ENCODE measurements around the gene SCYL3.
"Not testable (repeated sequence)": the region's sequence is repeated elsewhere in the genome, so short reads cannot be mapped to it uniquely, and the experiment has no call there.

The SCYL3 gene

GRCh38 chr1:169871988-169872387, 21.7 kb downstream of the SCYL3 start:
- Histone ChIP-seq H3K36me3 (ENCODE audit: control insufficient read depth in 4 of 4, insufficient read depth in 4 of 4, low read length in 3 of 4) (peaks cover 50 to 94% (median 64%) of the 10 kb centered on the region in 4 experiments), H3K9me3 (ENCODE audit: control extremely low read depth in 1 of 5, control insufficient read depth in 4 of 5, insufficient read depth in 2 of 5, low read depth in 1 of 5, low read length in 4 of 5) (peaks cover 0 to 11% (median 6%) of the 10 kb centered on the region in 5 experiments)
- DNase-seq; POLR2A ChIA-PET; H3K27me3 ChIP-seq (replicated peaks in 2 of 5; ENCODE audit: control insufficient read depth in 4 of 5, insufficient read depth in 5 of 5, low read length in 4 of 5); H3K27ac ChIP-seq (ENCODE audit: insufficient read depth in 1 of 2, low read depth in 1 of 2, low read length in 2 of 2, poor library complexity in 1 of 2, severe bottlenecking in 2 of 2); H3K4me3 ChIP-seq (ENCODE audit: control insufficient read depth in 1 of 7, extremely low read depth in 1 of 7, insufficient read depth in 4 of 7, low read depth in 2 of 7, low read length in 6 of 7); H3K4me1 ChIP-seq (ENCODE audit: control extremely low read depth in 1 of 4, control insufficient read depth in 4 of 4, insufficient read depth in 4 of 4, low read length in 3 of 4): not testable (repeated sequence)
- CTCF ChIA-PET: interaction anchor here (1.1 to 1.9 kb wide), 2 partner anchors 15 to 18 kb away, joined by 3 read pairs; no protein-coding TSS in a partner anchor
- 100% methylated on average over 3 of the region's 3 CpGs for WGBS (ENCODE audit: insufficient coverage)

DNA sequence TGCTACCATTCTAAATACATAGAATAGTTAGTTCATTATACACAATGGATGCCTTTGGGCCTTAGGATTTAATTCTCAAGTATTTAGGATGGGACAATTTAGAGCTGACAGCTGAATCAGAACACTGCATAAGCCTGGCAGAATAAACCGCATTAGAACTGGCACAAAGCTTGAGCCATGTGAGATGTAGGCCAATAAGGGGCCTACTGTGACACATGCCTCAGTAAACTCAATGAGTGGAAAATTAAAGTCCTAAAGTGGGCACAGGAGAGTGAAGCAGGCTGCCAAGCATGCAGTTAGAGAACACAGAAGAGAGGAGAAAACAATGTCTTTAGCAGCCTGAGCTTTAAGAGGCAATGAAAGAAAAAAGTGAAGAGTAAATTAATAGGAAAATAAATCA, 24.3 kb downstream of the SCYL3 start:
- no peaks in the 10 kb centered on the region for H3K4me1 ChIP-seq (ENCODE audit: control extremely low read depth in 1 of 4, control insufficient read depth in 4 of 4, insufficient read depth in 4 of 4, low read length in 3 of 4)
- no peak overlapping the region for H3K27ac ChIP-seq (ENCODE audit: insufficient read depth in 1 of 2, low read depth in 1 of 2, low read length in 2 of 2, poor library complexity in 1 of 2, severe bottlenecking in 2 of 2)
- no peak overlapping the region for H3K4me3 ChIP-seq (ENCODE audit: control insufficient read depth in 1 of 7, extremely low read depth in 1 of 7, insufficient read depth in 4 of 7, low read depth in 2 of 7, low read length in 6 of 7)
- H3K27me3 ChIP-seq (replicated peaks in 2 of 5; ENCODE audit: control insufficient read depth in 4 of 5, insufficient read depth in 5 of 5, low read length in 4 of 5): no peaks in the 10 kb centered on the region
- DNase-seq: no peak
- CTCF ChIA-PET: interaction anchor here (1.2 to 2.0 kb wide), 3 partner anchors 14 to 35 kb away, joined by 3 to 6 read pairs (median 4); no protein-coding TSS in a partner anchor
- POLR2A ChIA-PET: no interaction called here
- WGBS (ENCODE audit: insufficient coverage): 94% methylated on average over 1 of the region's 1 CpG
- H3K36me3 ChIP-seq (ENCODE audit: control insufficient read depth in 4 of 4, insufficient read depth in 4 of 4, low read length in 3 of 4): peaks cover 51 to 95% (median 67%) of the 10 kb centered on the region in 4 experiments
- peaks cover 0 to 11% (median 6%) of the 10 kb centered on the region in 5 experiments for H3K9me3 ChIP-seq (ENCODE audit: control extremely low read depth in 1 of 5, control insufficient read depth in 4 of 5, insufficient read depth in 2 of 5, low read depth in 1 of 5, low read length in 4 of 5)

DNA sequence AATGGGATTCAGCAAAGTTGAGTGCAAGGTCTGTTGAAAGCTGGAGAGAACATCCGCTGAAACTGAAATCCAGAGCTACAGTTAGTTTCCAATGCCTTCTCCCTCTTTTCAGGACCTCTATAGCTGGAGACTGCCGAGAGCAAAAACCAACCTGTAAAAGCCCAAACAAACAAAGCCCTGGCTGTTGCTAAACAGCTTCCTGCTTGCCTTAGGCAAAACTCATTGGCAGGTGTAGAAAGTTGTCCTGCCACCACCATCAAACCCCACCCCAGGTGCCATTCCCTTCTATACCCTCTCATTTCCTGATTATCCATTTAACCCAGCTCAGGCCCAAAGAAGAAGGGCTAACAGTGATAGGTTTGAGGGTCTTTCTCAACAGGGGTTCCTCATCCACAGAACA, 24.7 kb downstream of the SCYL3 start:
- ChIA-PET CTCF (interaction anchor here (1.2 to 2.0 kb wide), 3 partner anchors 13 to 34 kb away, joined by 3 to 6 read pairs (median 4); no protein-coding TSS in a partner anchor), POLR2A (no interaction called here)
- H3K27ac ChIP-seq (ENCODE audit: insufficient read depth in 1 of 2, low read depth in 1 of 2, low read length in 2 of 2, poor library complexity in 1 of 2, severe bottlenecking in 2 of 2): no peak overlapping the region
- no peaks in the 10 kb centered on the region for H3K4me1 ChIP-seq (ENCODE audit: control extremely low read depth in 1 of 4, control insufficient read depth in 4 of 4, insufficient read depth in 4 of 4, low read length in 3 of 4)
- no peaks in the 10 kb centered on the region for H3K27me3 ChIP-seq (replicated peaks in 2 of 5; ENCODE audit: control insufficient read depth in 4 of 5, insufficient read depth in 5 of 5, low read length in 4 of 5)
- H3K36me3 ChIP-seq (ENCODE audit: control insufficient read depth in 4 of 4, insufficient read depth in 4 of 4, low read length in 3 of 4): peaks cover 51 to 95% (median 65%) of the 10 kb centered on the region in 4 experiments
- WGBS (ENCODE audit: insufficient coverage): 100% methylated on average over 2 of the region's 2 CpGs
- peaks cover 0 to 11% (median 6%) of the 10 kb centered on the region in 5 experiments for H3K9me3 ChIP-seq (ENCODE audit: control extremely low read depth in 1 of 5, control insufficient read depth in 4 of 5, insufficient read depth in 2 of 5, low read depth in 1 of 5, low read length in 4 of 5)
- H3K4me3 ChIP-seq (ENCODE audit: control insufficient read depth in 1 of 7, extremely low read depth in 1 of 7, insufficient read depth in 4 of 7, low read depth in 2 of 7, low read length in 6 of 7): no peak overlapping the region
- DNase-seq: no peak

DNA sequence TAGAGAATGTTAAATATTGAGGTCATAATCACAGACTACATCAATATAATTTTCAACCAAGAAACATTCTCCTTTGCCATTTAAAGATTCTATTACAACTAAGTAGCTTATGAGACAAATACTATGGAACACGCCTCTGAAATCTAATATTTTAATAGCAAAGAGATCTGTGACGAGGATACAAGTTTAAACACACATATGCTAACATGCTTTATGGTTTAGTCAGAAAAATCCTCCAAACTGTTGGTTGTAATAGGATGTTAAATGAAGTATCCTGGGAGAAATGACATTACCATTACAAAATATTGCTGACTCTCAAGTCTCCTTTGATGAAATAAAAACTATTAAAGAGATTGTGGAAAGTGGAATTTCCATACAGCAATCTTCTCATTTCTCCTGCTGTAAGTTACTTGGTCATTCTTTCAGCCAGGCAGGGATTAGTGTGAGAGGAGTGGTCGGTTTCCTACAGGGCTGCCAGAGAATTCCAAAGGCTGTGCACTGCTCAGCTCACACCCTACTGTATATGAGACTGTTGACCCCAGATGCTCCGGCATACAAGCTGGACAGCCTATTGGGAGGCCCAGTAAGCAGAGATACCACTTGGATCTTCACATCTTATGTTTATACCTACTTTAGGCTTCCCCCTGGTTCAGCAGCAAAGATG, 26.6 kb downstream of the SCYL3 start:
- H3K4me1 ChIP-seq (ENCODE audit: control extremely low read depth in 1 of 4, control insufficient read depth in 4 of 4, insufficient read depth in 4 of 4, low read length in 3 of 4): no peaks in the 10 kb centered on the region
- H3K9me3 ChIP-seq (ENCODE audit: control extremely low read depth in 1 of 5, control insufficient read depth in 4 of 5, insufficient read depth in 2 of 5, low read depth in 1 of 5, low read length in 4 of 5): peaks cover 0 to 4% (median 3%) of the 10 kb centered on the region in 5 experiments
- peaks cover 49 to 92% (median 61%) of the 10 kb centered on the region in 4 experiments for H3K36me3 ChIP-seq (ENCODE audit: control insufficient read depth in 4 of 4, insufficient read depth in 4 of 4, low read length in 3 of 4)
- ChIA-PET POLR2A (no interaction called here), CTCF (no interaction called here)
- no peak overlapping the region for H3K4me3 ChIP-seq (ENCODE audit: control insufficient read depth in 1 of 7, extremely low read depth in 1 of 7, insufficient read depth in 4 of 7, low read depth in 2 of 7, low read length in 6 of 7)
- H3K27ac ChIP-seq (ENCODE audit: insufficient read depth in 1 of 2, low read depth in 1 of 2, low read length in 2 of 2, poor library complexity in 1 of 2, severe bottlenecking in 2 of 2): no peak overlapping the region
- no peaks in the 10 kb centered on the region for H3K27me3 ChIP-seq (replicated peaks in 2 of 5; ENCODE audit: control insufficient read depth in 4 of 5, insufficient read depth in 5 of 5, low read length in 4 of 5)
- no peak for DNase-seq
- 100% methylated on average over 2 of the region's 4 CpGs for WGBS (ENCODE audit: insufficient coverage)

DNA sequence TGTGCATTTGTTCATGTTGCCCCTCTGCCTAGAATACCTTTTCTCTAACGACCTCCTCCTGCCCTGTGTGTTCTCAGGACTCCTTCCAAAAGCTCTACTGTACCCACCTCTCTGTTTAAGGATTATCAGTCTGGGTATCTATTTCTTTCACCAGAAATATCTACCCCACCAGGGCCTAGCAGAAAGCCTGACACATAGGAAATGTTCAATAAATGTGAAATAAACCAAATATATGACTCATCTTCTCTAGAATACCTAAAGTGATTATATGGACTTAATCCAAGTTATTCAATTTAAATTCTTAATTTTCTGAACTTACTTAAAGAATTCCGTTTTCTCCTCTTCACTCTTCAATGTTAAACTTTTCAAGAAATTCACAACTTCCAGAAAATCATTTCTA, 27.1 kb downstream of the SCYL3 start:
- 100% methylated on average over 1 of the region's 2 CpGs for WGBS (ENCODE audit: insufficient coverage)
- no peaks in the 10 kb centered on the region for H3K27me3 ChIP-seq (replicated peaks in 2 of 5; ENCODE audit: control insufficient read depth in 4 of 5, insufficient read depth in 5 of 5, low read length in 4 of 5)
- POLR2A ChIA-PET: no interaction called here
- CTCF ChIA-PET: no interaction called here
- no peaks in the 10 kb centered on the region for H3K4me1 ChIP-seq (ENCODE audit: control extremely low read depth in 1 of 4, control insufficient read depth in 4 of 4, insufficient read depth in 4 of 4, low read length in 3 of 4)
- peak overlapping the region in 1 of 2 experiments; percentile 7 for H3K27ac ChIP-seq (ENCODE audit: insufficient read depth in 1 of 2, low read depth in 1 of 2, low read length in 2 of 2, poor library complexity in 1 of 2, severe bottlenecking in 2 of 2)
- DNase-seq: no peak
- no peak overlapping the region for H3K4me3 ChIP-seq (ENCODE audit: control insufficient read depth in 1 of 7, extremely low read depth in 1 of 7, insufficient read depth in 4 of 7, low read depth in 2 of 7, low read length in 6 of 7)
- H3K9me3 ChIP-seq (ENCODE audit: control extremely low read depth in 1 of 5, control insufficient read depth in 4 of 5, insufficient read depth in 2 of 5, low read depth in 1 of 5, low read length in 4 of 5): no peaks in the 10 kb centered on the region
- H3K36me3 ChIP-seq (ENCODE audit: control insufficient read depth in 4 of 4, insufficient read depth in 4 of 4, low read length in 3 of 4): peaks cover 48 to 92% (median 60%) of the 10 kb centered on the region in 4 experiments

DNA sequence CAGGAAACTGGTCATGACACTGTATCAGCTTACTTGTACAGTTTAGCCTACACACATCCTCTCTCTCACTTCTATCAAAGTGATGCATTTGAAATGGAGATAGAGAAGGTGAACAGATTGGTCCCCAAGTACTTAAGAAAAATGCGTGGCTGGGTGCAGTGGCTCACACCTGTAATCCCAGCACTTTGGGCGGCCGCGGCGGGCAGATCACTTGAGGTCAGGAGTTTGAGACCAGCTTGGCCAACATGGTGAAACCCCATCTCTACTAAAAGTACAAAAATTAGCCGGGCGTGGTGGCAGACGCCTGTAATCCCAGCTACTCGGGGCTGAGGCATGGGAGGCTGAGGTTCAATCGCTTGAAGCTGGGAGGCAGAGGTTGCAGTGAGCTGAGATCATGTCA, 29.2 kb downstream of the SCYL3 start:
- H3K9me3 ChIP-seq (ENCODE audit: control extremely low read depth in 1 of 5, control insufficient read depth in 4 of 5, insufficient read depth in 2 of 5, low read depth in 1 of 5, low read length in 4 of 5); H3K4me3 ChIP-seq (ENCODE audit: control insufficient read depth in 1 of 7, extremely low read depth in 1 of 7, insufficient read depth in 4 of 7, low read depth in 2 of 7, low read length in 6 of 7); H3K4me1 ChIP-seq (ENCODE audit: control extremely low read depth in 1 of 4, control insufficient read depth in 4 of 4, insufficient read depth in 4 of 4, low read length in 3 of 4); DNase-seq; H3K27ac ChIP-seq (ENCODE audit: insufficient read depth in 1 of 2, low read depth in 1 of 2, low read length in 2 of 2, poor library complexity in 1 of 2, severe bottlenecking in 2 of 2); H3K27me3 ChIP-seq (replicated peaks in 2 of 5; ENCODE audit: control insufficient read depth in 4 of 5, insufficient read depth in 5 of 5, low read length in 4 of 5): not testable (repeated sequence)
- peaks cover 42 to 92% (median 62%) of the 10 kb centered on the region in 4 experiments for H3K36me3 ChIP-seq (ENCODE audit: control insufficient read depth in 4 of 4, insufficient read depth in 4 of 4, low read length in 3 of 4)
- CTCF ChIA-PET: interaction anchor here (0.6 kb wide), 1 partner anchor 1323 kb away, joined by 3 read pairs; no protein-coding TSS in a partner anchor
- WGBS (ENCODE audit: insufficient coverage): 94% methylated on average over 7 of the region's 10 CpGs
- POLR2A ChIA-PET: interaction anchor here (0.6 kb wide), 1 partner anchor 550 kb away, joined by 3 read pairs; no protein-coding TSS in a partner anchor

- no peak overlapping the region for H3K4me3 ChIP-seq (ENCODE audit: control insufficient read depth in 1 of 7, extremely low read depth in 1 of 7, insufficient read depth in 4 of 7, low read depth in 2 of 7, low read length in 6 of 7)
- H3K36me3 ChIP-seq (ENCODE audit: control insufficient read depth in 4 of 4, insufficient read depth in 4 of 4, low read length in 3 of 4): peaks cover 29 to 89% (median 54%) of the 10 kb centered on the region in 4 experiments
- H3K27me3 ChIP-seq (replicated peaks in 2 of 5; ENCODE audit: control insufficient read depth in 4 of 5, insufficient read depth in 5 of 5, low read length in 4 of 5): no peaks in the 10 kb centered on the region
- H3K9me3 ChIP-seq (ENCODE audit: control extremely low read depth in 1 of 5, control insufficient read depth in 4 of 5, insufficient read depth in 2 of 5, low read depth in 1 of 5, low read length in 4 of 5): no peaks in the 10 kb centered on the region
- POLR2A ChIA-PET: no interaction called here
- CTCF ChIA-PET: no interaction called here
- no peak overlapping the region for H3K27ac ChIP-seq (ENCODE audit: insufficient read depth in 1 of 2, low read depth in 1 of 2, low read length in 2 of 2, poor library complexity in 1 of 2, severe bottlenecking in 2 of 2)
- DNase-seq: no peak
- no peaks in the 10 kb centered on the region for H3K4me1 ChIP-seq (ENCODE audit: control extremely low read depth in 1 of 4, control insufficient read depth in 4 of 4, insufficient read depth in 4 of 4, low read length in 3 of 4)
Measured at GRCh38 chr1:169860750-169861149, 32.9 kb downstream of the SCYL3 start.

Measured in common myeloid progenitor, CD34-positive (primary cell).